NCI-H345 (cell line): ENCODE results near the gene FFAR3.

Source experiments
- DNase-seq: peaks from one replicate; lab custom pipeline; 2025; lab: John Stamatoyannopoulos, UW

The FFAR3 gene, protein sequence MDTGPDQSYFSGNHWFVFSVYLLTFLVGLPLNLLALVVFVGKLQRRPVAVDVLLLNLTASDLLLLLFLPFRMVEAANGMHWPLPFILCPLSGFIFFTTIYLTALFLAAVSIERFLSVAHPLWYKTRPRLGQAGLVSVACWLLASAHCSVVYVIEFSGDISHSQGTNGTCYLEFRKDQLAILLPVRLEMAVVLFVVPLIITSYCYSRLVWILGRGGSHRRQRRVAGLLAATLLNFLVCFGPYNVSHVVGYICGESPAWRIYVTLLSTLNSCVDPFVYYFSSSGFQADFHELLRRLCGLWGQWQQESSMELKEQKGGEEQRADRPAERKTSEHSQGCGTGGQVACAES

DNA sequence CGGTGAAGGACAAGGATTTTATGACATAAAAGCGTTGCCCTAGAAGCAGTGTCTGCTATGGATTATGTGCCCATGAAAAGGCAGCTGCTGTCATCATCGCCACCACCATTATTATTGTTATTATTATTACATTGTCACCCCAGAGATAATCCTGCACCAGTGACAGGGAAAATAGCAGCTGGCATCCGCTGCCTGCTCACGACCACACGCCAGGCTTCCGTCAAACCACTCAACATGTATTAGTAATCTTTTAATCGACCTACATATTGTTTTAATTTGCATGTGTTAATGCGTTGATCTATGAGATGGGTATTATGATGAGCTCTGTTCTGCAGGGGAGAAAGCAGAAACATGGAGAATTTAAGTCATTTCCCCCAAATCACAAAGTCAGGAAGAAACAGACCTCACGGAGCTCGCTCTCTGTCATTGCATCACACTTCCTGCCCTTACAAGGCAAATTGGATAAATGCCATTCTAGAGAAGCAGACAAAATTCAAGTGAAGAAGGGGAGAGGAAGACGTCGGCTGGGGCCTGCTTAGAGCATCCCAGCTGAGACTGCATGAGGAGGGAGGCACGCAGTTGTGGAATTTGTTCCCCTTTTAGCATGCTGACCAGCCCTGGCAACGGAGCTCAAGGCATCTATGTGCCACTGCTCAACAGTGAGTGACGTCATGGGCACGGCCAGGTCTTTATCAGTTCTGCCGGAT, at the start of gene FFAR3:
Gene FFAR3 (plus strand): TSS at position 594 of the 707 bp plus-strand sequence. CDS start 431 bp downstream, outside the sequence.
- DNase-seq, result no peak

DNA sequence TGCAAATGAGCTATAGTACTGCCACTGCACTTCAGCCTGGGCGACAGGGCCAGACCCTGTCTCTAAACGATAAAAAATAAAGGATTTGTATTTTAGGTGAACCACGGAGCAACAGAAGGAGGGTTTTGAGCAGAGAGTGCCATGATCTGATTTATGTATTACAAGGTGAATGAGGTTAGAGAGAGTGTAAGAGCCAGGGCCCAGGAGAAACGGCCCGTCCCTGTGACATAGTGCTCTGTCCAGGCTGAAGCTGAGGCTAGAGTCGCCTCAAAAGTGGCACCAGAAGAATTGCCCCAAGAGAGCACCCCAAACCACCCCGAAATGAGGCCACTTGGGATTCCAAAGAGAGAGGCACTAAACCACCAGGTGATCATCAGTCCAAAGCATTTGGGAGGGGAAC, 49.4 kb upstream of the FFAR3 start:
- DNase-seq, result no peak

DNA sequence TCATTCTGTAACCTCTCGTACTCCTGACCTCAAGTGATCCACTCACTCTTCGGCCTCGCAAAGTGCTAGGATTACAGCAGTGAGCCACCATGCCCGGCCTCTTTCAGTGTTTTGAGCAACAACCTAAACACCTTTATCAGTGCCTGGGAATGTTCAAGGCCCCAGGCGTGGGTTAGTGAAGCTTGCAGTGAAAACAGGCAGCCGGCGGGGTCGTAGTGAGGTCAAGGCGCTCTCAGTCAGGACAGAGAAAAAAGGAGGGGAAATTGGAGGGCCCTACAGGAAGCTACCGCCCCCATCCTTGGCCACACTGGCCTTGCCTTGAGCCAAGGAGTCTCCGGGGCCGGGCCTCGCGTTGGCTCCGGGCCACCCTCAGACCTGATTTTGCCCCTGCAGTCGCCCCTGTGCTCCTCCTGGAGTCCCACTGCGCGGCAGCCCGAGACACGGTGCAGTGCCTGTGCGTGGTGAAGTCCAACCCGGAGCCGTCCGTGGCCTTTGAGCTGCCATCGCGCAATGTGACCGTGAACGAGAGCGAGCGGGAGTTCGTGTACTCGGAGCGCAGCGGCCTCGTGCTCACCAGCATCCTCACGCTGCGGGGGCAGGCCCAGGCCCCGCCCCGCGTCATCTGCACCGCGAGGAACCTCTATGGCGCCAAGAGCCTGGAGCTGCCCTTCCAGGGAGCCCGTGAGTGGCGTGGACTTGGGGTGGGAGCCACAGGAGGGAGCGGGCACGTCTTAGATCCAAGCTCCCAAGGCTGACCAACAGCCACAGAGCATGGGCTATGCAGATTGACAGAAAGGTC, 48.6 kb upstream of the FFAR3 start:
- no peak for DNase-seq

DNA sequence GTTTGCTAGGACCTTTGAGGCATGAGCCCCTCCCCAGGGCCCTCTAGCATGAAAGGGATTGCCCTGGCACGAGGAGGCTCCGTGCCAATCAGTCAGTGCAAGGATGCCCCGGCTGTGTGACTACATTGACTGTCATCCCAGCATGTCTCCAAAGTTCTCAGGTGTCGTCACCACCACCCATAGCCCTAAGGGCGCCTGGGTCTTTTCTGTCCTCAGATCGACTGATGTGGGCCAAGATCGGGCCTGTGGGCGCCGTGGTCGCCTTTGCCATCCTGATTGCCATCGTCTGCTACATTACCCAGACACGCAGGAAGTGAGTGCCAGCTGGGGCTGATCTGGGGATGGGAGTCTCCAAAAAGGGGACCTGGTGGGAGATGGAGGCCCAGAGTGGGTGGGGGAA, 47.9 kb upstream of the FFAR3 start:
- DNase-seq, result no peak

DNA sequence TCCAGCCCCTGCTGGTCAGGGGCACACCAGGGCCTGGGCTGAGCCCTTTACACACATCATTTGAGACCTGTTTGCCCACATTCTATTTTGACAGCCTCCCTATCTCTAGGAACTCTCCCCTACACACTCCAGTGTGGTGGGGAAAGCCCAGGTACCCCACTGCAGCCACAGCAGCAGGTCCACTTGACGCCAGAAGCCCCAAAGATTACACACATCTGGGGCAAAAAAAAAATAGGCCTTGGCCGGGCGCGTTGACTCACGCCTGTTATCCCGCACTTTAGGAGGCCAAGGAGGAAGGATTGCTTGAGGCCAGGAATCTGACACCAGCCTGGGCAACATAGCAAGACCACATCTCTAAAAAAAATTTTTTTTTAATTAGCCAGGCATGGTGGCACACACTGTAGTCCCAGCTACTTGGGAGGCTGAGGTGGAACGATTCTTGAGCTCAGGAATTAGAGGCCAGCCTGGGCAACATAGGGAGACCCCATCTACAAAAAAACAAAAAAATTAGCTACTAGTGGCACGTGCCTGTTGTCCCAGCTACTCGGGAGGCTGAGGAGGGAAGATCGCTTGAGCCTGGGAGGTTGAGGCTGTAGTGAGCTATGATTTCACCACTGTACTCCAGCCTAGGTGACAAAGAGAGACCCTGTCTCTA, 47.3 kb upstream of the FFAR3 start:
- DNase-seq, result no peak

DNA sequence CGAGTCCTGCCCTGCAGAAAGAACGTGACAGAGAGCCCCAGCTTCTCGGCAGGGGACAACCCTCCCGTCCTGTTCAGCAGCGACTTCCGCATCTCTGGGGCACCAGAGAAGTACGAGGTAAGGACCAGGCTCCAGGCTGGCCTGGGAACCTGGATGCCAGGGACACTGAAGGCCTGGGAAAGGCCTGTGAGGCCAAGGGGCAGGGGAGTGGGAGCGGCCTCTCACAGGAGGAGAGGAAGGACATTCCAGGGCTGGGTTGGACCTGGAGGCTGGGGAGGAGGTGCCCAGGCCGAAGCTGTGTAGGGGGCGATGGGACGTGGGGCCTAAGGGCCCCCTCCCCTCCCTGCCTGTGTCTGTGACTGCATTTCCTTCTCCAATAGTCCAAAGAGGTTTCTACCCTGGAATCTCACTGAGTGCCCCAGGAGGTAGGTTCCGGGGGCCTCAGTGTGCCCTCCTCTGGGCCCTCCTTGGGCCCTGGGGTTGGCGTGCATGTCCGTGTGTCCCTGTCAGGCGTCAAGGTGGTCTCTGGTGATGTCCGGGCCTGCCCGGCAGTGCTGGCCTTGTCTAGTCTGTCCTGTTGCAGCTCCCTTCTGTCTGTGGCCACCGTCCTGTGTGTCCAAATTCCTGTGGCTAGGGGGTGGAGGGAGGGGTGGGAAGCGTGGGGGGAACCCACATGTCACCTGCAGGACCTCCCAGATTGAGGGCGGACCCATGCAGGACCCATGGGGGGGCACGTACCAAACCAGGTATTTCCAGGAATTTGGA, 46.2 kb upstream of the FFAR3 start:
- DNase-seq, result no peak

DNA sequence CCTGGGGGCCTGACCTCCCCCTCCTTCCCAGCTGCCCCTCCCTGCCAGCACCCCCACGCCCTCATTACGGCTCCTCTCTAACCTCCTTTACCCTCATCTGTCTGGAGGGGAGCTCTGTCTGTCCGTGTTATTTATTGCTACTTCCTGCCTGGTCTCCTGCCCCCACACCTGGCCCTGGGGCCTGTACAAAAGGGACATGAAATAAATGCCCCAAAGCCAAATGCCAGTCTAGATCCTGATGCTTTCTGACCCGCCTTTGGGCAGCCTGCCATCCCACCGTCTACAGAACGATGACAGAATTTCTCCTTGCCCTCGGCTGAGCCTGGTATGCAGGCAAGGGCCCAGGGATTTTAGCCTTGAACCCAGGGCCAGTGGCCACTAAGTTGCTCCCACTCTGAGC, 44.7 kb upstream of the FFAR3 start:
- no peak for DNase-seq

DNA sequence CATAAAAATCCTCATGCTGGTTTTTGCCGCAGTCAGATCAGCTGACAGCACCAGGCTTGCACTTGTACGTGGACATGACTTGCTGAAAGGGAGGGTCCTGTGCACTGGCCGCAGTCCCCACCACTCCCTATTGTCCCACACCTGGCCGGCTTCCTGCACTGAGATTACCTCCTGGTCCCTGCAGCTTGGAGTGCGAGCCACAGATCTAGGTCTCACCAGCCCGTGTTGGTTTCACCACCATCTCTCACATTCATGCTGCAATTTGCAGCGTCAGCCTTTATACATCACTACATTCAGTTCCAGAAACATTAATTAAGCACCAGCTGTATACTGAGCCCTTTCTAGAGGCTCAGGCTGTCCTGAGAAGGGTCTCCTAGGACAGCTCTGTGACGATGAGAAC, 44.2 kb upstream of the FFAR3 start:
- DNase-seq, result no peak

DNA sequence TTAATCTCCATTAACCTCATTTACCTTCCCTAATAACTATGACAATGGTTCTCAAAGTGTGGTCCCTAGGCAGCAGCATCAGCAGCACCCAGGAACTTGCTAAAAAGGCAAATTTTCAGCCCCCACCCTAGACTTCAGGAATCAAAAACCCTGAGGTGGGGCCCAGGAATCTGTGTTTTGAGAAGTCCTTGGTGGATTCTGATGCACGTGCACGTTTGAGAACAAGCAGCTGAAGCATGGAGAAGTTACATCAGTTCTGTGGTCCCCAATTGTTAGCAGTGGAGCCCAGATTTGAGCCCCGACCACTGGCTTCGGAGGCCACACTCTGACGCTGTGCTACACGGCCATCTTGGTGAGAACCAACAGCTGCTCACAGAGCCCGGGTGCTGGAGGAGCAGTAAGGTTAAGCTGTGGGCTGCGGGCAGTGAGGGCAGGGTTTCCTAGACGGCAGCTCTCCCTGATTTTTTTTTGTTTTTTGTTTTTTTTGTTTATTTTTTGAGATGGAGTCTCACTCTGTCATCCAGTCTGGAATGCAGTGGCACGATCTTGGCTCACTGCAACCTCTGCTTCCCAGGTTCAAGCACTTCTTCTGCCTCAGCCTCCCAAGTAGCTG, 43.3 kb upstream of the FFAR3 start:
- DNase-seq, result no peak

DNA sequence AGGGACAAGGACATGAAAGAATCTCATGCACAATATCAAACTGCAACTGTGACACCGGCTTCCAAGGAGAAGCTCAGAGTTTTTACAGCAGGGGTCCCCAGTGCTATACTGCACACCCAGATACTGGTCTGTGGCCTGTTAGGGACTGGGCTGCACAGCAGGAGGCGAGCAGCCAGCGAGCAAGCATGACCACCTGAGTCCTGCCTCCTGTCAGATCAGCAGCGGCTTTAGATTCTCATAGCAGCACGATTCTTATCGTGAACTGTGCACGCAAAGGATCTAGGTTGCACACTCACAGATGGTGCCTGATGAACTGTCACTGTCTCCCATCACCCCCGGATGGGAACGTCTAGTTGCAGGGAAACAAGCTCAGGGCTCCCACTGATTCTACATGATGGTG, 42.4 kb upstream of the FFAR3 start:
- DNase-seq, result no peak

DNA sequence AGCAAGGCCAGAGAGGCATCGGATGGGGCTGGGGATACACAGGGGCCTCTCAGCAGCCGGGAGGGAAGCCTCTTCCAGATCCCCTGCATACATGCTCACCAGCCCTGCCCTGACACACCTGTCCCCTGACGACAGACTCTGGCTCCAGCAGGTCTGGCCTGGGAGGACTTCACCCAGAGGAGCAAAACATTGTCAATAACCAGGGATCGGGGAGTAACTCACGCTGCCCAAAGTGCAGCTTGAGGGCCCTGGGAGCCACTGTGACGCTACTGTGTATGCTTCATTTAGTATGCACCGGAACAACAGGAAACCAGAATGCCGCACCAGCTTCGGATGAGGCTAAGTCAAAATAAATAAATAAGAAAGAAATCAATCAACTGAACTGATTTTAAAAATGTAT, 41.7 kb upstream of the FFAR3 start:
- peak; percentile 69 for DNase-seq

DNA sequence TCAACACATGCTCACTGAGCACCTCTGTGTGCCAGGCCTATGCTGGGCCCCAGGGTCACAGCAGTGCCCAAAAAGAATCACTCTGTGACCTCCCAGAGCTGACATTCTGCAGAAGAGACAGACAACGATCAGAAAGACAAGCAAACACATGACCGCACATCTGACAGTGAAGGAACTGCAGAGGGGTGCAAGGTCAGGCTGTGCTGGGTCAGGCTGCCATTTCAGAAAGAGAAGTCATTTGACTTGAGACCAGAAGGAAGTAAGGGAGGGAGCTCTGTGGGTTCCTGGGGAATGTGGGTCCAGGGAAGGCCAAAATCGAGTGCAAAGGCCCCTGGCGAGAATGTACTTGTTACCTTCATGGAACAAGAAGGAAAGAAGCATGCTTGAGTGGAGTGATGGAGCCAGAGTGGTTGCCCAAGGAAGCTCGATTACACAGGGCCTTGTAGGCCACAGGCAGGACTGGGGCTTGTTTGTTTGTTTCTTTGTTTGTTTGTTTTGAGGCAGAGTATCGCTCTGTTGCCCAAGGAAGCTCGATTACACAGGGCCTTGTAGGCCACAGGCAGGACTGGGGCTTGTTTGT, 40.7 kb upstream of the FFAR3 start:
- no peak for DNase-seq

DNA sequence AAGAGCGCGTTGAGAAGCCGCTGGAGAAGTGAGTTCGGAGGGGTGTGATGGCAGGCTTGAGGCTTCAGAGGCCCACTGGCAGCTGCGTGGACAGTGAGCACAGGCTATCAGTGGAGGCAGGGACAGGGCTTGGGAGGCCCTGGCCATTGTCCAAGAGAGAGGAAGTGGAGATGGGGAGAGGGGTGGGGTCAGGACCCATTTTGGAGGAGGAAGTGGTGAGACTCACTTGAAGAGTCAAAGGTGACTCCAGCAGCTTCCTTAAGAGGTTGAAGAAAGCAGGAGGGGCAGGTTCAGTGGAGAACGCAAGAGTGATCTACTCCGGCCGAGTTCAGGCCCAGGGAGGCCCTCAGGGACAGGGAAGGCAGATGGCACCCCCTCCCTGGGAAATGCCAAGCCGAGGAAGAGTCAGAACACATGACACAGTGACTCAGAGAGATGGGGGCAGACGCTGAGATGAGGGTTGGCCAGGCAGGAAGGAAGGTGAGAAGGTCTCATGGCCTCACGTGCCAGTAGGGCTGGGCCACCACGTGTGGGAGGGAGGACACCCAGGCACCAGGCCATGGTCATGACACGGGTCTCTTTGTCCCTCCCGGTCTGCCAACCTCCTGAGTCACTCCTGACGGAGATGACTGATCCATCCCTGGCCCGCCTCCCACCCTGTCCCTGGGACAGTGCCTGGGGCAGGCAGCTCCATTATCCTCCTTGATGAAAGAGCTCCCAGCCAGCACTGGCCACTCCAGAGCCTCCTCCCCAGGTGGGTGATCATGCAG, 39.4 kb upstream of the FFAR3 start:
- no peak for DNase-seq

DNA sequence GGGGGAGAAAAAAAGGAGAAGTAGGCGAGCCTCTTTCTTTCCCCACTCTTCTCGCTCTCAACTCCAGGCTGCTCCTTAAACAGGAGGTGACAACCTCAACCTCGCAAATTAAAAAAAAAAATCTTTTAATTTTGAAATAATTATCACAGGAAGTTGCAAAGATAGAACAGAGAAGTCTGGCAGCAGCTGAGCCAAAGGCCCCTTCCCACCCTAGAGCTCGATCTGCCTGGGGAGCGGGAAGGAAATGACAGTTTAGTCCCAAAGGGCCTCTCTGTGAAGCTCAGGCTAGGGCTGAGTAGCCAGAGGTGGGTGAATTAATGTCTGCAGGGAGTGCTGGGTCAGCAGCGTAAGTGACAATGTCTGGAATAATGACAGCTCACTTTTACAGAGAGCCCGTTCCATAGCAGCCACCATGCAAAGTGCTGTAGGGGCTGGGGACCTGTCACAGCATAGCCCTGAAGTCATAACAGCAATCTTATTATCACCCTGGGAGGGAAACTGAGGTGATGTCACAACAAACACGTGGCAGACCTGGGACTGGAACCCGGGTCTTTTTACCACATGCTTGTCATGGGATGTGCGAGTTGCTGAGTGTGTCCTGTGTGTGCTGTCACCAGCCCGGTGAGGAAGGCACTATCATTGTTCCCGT, 38.1 kb upstream of the FFAR3 start:
- DNase-seq, result no peak

DNA sequence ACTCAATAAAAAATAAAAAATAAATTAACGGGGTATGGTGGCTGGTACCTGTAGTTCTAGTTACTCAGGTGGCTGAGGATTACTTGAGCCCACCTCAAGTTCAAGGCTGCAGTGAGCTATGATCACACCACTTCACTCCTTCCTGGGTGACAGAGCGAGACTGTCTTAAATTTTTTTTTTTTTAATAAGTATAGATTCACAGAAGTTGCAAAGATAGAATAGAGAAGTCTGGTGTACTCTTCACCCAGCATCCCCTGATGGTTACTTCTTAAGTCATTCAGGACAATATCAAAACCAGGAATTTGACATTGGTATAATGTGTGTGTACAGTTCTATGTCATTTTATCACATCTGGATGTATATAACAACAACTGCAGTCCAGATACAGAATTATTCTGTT, 37.0 kb upstream of the FFAR3 start:
- no peak for DNase-seq

DNA sequence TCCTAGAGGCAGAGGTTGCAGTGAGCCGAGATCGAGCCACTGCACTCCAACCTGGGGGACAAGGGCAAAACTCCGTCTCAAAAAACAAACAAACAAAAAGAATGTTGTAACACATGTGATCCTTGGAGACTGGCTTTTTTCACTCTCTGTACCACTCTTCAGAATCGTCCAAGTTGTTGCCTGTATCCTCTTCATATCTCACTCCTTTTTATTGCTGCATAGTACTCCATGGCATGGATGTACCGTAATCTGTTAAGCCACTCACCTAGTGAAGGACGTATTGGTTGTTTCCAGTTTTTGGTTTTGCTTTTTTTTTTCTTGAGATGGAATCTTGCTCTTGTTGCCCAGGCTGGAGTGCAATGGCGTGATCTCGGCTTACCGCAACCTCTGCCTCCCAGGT, 36.2 kb upstream of the FFAR3 start:
- DNase-seq, result no peak

DNA sequence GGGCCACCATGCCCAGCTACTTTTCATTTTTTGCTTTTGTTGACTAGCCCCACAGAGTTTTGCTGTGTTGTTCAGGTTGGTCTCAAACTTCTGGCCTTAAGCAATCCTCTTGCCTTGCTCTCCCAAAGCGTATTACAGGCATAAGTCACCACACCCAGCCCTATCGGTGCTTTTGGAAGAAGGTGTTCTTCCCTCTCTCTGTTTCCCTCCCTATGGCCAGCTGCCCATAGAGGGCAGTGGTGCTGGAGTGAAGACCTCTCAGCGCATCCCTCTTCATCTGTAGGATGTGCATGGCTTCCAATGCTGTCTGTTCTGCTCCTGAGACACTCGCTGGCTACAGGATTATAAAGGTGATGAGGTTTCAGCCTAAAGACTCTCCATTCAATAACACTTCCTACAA, 30.6 kb upstream of the FFAR3 start:
- no peak for DNase-seq

DNA sequence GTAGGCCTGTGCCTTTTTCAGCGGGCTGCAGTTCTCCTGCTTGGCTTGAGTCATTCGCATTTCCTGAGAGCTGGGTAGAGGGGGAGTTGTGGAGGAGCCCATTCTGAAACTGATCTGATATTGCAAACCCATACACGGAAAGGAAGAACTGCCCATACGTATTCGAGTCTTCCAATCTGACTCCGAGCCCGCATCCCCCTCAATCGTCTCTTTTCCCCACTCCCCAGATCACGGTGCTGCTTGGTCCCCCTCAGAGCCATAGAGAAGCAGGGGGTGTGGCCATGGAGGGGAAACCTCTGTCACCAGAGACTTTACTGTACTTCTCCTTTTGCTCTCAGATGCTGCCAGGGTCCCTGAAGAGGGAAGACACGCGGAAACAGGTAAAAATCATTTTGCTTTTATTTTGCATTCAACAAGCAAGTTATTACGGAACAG, 29.4 kb upstream of the FFAR3 start, which contains the start of gene CD22:
Gene CD22 (plus strand): TSS at position 337 of the 435 bp plus-strand sequence. CDS start 2,854 bp downstream, outside the sequence.
- no peak for DNase-seq

DNA sequence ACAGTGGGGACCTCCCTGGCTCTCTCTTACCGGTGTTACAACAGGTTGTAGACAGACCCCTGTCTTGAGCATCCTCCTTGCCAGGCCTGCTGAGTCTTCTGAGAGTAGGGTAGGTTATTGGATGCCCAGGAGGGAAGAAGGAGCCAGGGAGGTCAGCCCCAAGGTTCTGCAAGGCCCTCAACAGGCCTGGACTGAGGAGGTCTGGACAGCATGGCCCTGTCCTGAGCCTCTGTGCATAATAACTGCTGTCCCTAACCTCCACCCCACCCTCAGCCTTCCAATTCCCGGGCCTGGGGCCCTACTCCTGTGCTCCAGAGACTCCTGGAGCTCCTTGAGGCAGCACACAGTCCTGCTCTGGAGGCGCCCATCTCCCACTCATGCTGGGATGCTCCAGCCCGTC, 28.9 kb upstream of the FFAR3 start:
- no peak for DNase-seq
